HFFc6 (cell line): ENCODE data around the gene RND2. TPM values are rescaled to one million over a fixed set of nuclear protein-coding genes. Genes with fewer than 3 reads are reported as not detected.

ENCODE experiments used
- DNase-seq: peaks from one replicate; pipeline ENCODE4 v3.0.0-alpha.2; 2018
- H3K27ac Mint-ChIP-seq: 2 replicates; pipeline ENCODE4 v1.8.0; 2020; ENCODE audit warnings: mild to moderate bottlenecking, mixed read lengths
- H3K27me3 Mint-ChIP-seq: 2 replicates; pipeline ENCODE4 v1.8.0; 2021; ENCODE audit warnings: mild to moderate bottlenecking, moderate library complexity, mixed read lengths; ENCODE audit not compliant: insufficient read depth
- H3K36me3 Mint-ChIP-seq: 2 replicates; pipeline ENCODE4 v1.8.0; 2021; ENCODE audit warnings: low read depth, mixed read lengths
- H3K4me1 Mint-ChIP-seq: 2 replicates; pipeline ENCODE4 v1.8.0; 2020; ENCODE audit warnings: low read depth, mixed read lengths
- H3K4me3 Mint-ChIP-seq: 2 replicates; pipeline ENCODE4 v1.8.0; 2020; ENCODE audit warnings: mild to moderate bottlenecking, moderate library complexity, mixed read lengths
- H3K9me3 Mint-ChIP-seq: 2 replicates; pipeline ENCODE4 v1.8.0; 2020; ENCODE audit warnings: mild to moderate bottlenecking, mixed read lengths
- total RNA-seq, 6 experiments: library from RNA; stranded (reverse); fragmentation: NEBNext Ultra II Directional; extraction: Animal tissue kit (Norgen Biotek cat#: 25700); gene quantifications; 2 replicates in 1 of 6; 3 replicates in 5 of 6; pipeline ENCODE4 v1.2.3, GENCODE V29; 2021
- TF ChIP-seq, protein P1 (sequence below): fragments of 200-600 bp; sonication (generic); IDR thresholded peaks from 2 replicates; pipeline ENCODE4 v1.5.0; 2021; ENCODE audit warnings: antibody characterized with exemption, mild to moderate bottlenecking

RND2 gene
- total RNA-seq, 6 experiments from 2014 or later = 0.14 to 0.43 (median 0.37) TPM

DNA sequence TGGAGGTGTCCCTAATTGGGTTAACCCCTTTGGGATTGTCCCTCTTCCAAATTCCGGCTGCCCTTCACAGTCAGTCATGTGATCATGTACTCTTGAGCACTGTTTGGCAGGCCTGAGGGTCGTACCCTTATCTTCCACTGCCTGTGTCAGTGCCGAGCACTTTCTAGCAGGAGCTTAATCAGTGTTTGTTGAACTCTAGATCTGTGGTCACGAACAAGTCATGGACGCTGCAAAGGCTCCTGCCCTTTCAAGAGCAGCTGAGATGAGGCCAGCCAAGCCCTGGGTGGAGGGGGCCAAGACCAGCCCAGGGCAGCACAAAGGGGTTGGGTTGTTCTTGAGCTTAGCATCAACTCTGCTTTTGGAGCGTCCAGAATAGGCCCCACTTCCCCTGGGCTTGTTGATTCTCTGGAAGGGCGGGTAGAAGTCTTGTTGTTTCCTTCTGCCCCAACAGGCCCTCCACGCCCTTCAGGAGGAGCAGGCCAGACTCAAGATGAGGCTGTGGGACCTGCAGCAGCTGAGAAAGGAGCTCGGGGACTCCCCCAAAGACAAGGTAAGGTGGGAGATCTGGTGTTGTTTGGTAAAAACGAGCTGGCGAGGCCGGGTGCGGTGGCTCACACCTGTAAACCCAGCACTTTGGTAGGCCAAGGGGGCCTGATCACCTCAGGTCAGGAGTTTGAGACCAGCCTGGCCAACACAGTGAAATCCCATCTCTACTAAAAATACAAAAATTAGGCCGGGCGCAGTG lies 13.1 kb upstream of the RND2 start:
- H3K27me3 Mint-ChIP-seq = no peaks in the 10 kb centered on the region; the same call in 1 of the 2 replicates
- DNase-seq = no peak
- TF ChIP-seq, protein P1, sequence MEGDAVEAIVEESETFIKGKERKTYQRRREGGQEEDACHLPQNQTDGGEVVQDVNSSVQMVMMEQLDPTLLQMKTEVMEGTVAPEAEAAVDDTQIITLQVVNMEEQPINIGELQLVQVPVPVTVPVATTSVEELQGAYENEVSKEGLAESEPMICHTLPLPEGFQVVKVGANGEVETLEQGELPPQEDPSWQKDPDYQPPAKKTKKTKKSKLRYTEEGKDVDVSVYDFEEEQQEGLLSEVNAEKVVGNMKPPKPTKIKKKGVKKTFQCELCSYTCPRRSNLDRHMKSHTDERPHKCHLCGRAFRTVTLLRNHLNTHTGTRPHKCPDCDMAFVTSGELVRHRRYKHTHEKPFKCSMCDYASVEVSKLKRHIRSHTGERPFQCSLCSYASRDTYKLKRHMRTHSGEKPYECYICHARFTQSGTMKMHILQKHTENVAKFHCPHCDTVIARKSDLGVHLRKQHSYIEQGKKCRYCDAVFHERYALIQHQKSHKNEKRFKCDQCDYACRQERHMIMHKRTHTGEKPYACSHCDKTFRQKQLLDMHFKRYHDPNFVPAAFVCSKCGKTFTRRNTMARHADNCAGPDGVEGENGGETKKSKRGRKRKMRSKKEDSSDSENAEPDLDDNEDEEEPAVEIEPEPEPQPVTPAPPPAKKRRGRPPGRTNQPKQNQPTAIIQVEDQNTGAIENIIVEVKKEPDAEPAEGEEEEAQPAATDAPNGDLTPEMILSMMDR = no peak
- H3K4me3 Mint-ChIP-seq = no peak overlapping the region
- no peak overlapping the region for H3K27ac Mint-ChIP-seq
- no peaks in the 10 kb centered on the region for H3K9me3 Mint-ChIP-seq
- H3K4me1 Mint-ChIP-seq = peaks cover 30% of the 10 kb centered on the region
- H3K36me3 Mint-ChIP-seq = peaks cover 4% of the 10 kb centered on the region

DNA sequence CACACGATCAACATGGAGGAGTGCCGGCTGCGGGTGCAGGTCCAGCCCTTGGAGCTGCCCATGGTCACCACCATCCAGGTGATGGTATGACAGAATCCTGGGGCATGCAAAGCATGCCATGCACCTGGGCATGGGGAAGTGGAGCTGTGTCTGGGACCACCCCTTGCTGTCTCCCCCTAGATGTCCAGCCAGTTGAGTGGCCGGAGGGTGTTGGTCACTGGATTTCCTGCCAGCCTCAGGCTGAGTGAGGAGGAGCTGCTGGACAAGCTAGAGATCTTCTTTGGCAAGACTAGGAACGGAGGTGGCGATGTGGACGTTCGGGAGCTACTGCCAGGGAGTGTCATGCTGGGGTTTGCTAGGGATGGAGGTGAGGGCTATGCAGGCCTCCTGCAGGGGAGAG lies 11.7 kb upstream of the RND2 start:
- Mint-ChIP-seq H3K27me3 (no peaks in the 10 kb centered on the region; the same call in 1 of the 2 replicates), H3K27ac (0 out of 2 replicates have a peak overlapping the region, but pooled peaks have one; percentile 25), H3K4me3 (no peak overlapping the region), H3K9me3 (no peaks in the 10 kb centered on the region), H3K4me1 (peaks cover 27% of the 10 kb centered on the region), H3K36me3 (peaks cover 9% of the 10 kb centered on the region)
- no peak for DNase-seq
- TF ChIP-seq, protein P1 = no peak

DNA sequence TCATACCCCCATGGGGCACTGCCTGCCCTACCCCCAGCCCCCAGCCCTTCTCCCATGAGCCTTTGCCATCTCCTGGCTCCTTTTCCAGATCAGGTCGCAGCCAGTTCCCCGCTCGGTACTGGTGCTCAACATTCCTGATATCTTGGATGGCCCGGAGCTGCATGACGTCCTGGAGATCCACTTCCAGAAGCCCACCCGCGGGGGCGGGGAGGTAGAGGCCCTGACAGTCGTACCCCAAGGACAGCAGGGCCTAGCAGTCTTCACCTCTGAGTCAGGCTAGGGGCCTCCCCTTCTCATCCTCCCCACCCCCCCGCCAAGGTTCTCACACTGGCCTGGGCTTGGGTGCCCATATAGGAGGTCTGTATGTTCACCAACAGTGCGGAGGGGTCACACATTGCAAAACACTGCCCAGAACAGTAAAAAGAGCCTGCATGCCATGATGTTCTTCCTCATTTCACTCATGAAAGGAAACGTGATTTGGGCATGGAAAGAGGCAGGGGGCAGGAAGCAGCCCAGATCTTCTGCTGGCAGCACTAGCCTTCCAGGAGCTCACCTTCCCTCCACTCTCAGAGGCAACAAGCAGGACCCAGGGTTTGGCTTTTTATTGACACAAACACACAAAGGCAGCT lies 10.9 kb upstream of the RND2 start:
- DNase-seq = no peak
- Mint-ChIP-seq H3K27ac (no peak overlapping the region; the same call in 1 of the 2 replicates), H3K27me3 (no peaks in the 10 kb centered on the region; the same call in 1 of the 2 replicates), H3K36me3 (peaks cover 9% of the 10 kb centered on the region), H3K9me3 (no peaks in the 10 kb centered on the region), H3K4me1 (peaks cover 35% of the 10 kb centered on the region), H3K4me3 (no peak overlapping the region)
- TF ChIP-seq, protein P1 = no peak

DNA sequence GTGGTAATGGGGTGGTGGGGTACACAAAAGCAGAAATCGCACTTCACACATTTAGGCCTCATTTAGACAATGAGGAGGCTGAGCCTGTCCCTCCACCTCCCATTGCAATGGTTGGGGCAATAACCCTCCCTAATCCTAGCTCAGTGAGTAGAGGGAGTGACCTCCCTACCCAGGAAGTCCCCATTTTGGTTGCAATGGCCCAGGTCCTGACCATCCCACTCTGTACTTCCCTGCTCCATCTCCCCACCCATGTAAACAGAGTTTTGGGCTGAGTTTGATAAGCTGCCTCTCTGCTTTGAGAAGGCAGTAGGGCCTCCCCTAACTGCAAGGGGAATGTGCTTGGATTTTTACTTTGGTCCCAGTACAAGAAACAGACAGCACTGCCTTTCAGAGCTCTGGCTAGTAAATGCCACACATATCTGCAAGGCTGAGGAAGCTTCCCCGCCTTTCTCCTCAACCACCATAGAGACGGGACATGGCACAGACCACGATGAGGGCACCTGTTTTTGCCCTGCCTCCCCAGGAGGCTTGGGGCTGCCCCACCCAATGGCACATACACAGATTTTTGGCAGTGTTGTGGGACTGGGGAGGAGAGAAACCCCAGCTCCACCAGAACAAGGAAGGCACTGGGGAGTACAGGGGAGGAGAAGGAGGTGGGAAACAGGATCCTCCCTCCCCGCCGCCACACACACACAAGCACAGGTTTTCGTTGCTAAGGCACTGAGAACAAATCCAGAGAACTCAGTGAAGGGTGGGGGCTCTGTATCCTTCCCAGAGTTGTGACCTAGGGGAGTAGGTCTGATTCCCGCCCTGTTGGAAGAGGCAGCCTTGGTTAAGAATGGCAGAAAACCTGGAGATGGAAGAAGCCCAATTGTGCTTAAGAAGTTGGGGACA lies 10.1 kb upstream of the RND2 start:
- TF ChIP-seq, protein P1 = no peak
- DNase-seq = no peak
- Mint-ChIP-seq H3K4me3 (no peak overlapping the region), H3K4me1 (peaks cover 43% of the 10 kb centered on the region), H3K9me3 (no peaks in the 10 kb centered on the region), H3K27ac (no peak overlapping the region; the same call in 1 of the 2 replicates), H3K27me3 (no peaks in the 10 kb centered on the region; the same call in 1 of the 2 replicates), H3K36me3 (peaks cover 9% of the 10 kb centered on the region)

DNA sequence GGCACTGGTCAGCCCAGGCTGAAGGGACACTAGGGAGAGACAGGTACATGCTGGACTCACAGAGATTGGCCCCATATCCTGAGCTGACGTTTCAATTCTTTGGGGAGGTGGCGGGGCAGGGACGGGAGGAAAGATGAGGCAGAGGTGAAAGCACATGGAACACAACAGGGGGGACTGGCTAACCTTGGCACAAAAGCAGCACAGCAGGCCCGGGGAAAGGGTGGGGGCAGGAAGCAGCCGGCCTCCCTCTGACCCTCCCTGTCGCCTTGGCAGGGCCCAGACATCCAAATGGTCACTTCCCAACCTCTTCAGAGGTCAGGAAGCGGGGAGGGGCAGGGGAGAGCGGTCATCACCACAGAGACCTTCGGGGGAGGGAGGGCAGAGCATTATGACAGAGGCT lies 9.5 kb upstream of the RND2 start:
- no peak for DNase-seq
- TF ChIP-seq, protein P1 = no peak
- H3K4me3 Mint-ChIP-seq = no peak overlapping the region
- peaks cover 9% of the 10 kb centered on the region for H3K36me3 Mint-ChIP-seq
- H3K9me3 Mint-ChIP-seq = no peaks in the 10 kb centered on the region
- no peaks in the 10 kb centered on the region; the same call in 1 of the 2 replicates for H3K27me3 Mint-ChIP-seq
- no peak overlapping the region; the same call in 1 of the 2 replicates for H3K27ac Mint-ChIP-seq
- H3K4me1 Mint-ChIP-seq = peaks cover 45% of the 10 kb centered on the region
